Fibroblast of villous mesenchyme (primary cell): ENCODE data around the gene TEX264. TPM values are rescaled to one million over a fixed set of nuclear protein-coding genes. Genes with fewer than 3 reads are reported as not detected.

Experiments used
- DNase-seq: peaks from one replicate; pipeline ENCODE4 v3.0.0-alpha.2; 2010; ENCODE audit warnings: low read depth
- H3K4me3 ChIP-seq: 2 replicates; pipeline ENCODE4 v1.5.1; 2011; ENCODE audit warnings: low read depth, mild to moderate bottlenecking, low read length
- CTCF ChIP-seq: IDR thresholded peaks from 2 replicates; pipeline ENCODE4 v1.5.1; 2012; ENCODE audit warnings: low read depth, mild to moderate bottlenecking, low read length; ENCODE audit not compliant: insufficient read depth
- total RNA-seq: library from RNA; depleted of rRNA; stranded (reverse); fragments of >200 nt; gene quantifications from 2 replicates; pipeline ENCODE4 v1.2.3, GENCODE V29; 2012

TEX264 gene
- total RNA-seq, 1 donor: 37.6 TPM

DNA sequence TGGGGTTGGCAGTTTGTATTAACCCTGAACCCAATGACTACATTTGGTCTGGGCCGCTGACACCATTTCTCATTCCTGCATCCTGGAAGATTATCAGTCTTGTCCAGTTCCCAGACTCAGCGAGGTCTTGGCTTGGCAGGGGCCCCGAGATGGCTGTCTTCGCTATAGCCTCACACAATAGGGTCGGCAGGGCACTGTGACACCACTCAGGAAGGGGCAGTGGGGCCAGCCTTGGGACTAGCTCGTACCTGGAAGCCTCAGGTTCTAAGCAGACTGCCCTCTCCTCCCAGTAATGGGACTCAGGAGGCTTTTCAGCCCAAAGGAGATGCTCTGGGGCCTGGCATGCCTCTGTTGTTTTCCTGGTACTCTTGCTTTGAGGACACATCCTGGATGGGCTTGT, 9.1 kb downstream of the TEX264 start:
- no peak for TF ChIP-seq CTCF
- DNase-seq: no peak
- no peak overlapping the region for H3K4me3 ChIP-seq

DNA sequence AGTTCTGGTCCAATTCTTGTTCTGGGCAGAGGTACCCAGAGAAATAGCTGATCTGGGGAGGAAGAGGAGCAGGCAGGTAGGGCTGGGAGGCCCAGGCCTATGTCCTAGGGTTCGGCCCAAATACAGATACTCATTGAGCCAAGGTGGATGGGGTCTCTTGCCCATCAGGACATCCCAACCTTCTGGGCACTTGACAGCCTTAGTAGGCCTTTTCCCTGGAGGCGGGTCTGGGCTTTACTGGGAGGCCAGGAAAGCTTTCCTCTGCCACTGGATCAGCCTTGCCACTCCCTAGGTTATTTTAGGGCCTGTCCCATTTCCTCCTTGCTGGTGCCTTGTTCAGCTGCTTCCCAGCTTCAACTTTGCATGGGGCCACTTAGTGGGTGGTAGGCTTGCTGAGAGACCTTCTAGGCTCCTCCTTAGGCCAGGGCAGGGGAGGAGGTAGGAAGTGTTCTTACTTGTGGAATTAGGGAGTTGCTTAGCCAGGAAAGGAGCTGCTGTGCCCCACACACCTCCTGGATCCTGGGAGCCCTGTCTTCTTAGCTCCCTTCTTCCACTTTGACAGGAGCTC, 9.7 kb downstream of the TEX264 start:
- DNase-seq: no peak
- no peak overlapping the region for H3K4me3 ChIP-seq
- TF ChIP-seq CTCF: no peak

DNA sequence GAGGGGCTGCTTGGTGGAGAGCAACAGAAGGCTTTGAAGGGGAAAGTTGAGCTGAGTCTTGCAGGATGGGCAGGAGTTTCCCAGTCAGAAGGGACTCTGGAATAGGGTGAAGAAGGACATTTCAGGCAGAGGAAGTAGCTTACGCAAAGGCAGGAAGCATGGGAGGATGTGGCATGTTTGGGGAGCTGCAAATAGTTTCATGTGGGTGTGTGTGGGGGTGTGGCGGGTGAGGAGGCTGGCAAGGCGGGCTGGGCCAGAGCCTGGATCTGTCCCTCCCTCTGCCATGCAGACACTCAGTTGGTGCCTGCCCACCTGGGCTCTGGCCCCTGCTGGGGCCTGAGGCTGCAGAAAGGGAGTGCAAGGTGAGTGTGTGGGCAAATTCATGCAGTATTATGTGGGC, 10.4 kb downstream of the TEX264 start:
- TF ChIP-seq CTCF: no peak
- DNase-seq: peak; percentile 11
- no peak overlapping the region for H3K4me3 ChIP-seq

DNA sequence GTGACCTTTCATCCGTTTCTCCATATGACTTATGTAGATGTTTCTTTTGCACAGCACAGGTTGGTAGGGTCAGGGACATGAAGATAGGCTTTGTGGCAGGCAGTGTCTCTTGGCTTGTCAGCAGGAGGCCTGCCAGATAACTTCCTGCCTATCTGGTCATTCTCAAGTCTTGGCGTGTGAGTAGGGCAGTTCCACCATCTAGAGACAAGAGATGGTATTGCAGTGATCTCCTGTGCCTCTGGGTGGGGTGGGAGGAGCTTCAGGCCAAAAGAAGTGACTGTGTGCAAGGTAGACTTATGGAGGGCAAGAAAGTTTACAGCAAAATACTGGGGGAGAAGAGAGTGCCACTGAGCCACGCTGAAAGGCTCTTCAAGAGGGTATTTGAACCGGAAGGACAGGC, 11.0 kb downstream of the TEX264 start:
- no peak overlapping the region for H3K4me3 ChIP-seq
- peak; percentile 93 for TF ChIP-seq CTCF
- DNase-seq: peak; percentile 90

- TF ChIP-seq CTCF: no peak
- no peak for DNase-seq
Observed at GRCh38 chr3:51682526-51682925, 11.5 kb downstream of the TEX264 start.

DNA sequence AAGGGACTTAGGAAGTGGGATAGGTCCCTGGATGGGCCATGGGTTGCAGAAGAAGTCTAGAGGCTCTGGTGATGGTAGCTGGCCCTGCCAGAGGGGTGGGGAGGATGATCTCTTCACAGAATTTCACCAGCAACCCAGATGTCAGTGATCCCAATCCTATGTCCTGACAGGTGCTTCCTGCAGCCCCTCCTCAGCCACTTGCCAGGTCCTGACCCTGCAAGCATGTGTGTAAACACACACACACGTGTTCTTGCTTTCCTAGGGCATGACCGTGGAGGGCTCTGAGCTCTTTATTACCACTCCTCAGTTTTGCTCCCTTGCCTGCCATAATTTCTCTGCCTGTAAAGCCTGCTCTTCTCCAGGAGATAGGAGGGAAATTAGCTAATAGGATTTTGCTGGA, 12.5 kb downstream of the TEX264 start:
- no peak for DNase-seq
- no peak overlapping the region for H3K4me3 ChIP-seq
- no peak for TF ChIP-seq CTCF

More at GRCh38 chr3:51682526-51682925, 11.5 kb downstream of the TEX264 start:
- H3K4me3 ChIP-seq: no peak overlapping the region
